ENCODE measurements around the gene PAQR7. TPM values are rescaled to one million over a fixed set of nuclear protein-coding genes. Genes with fewer than 3 reads are reported as not detected.

Gene PAQR7
- total RNA-seq, 1 donor from 2014 or later, result 10.8 TPM

GRCh38 chr1:25899792-25900191 lies 24.3 kb upstream of the PAQR7 start:
- DNase-seq, result no peak
- H3K4me3 ChIP-seq, result no peak overlapping the region
- H3K9me3 ChIP-seq, result no peaks in the 10 kb centered on the region
- no peak overlapping the region for H3K27ac ChIP-seq
- no peak for TF ChIP-seq CTCF (IDR thresholded peaks at IDR 0.05)
- peaks cover 18% of the 10 kb centered on the region for H3K36me3 ChIP-seq
- ATAC-seq, result no peak
- intact Hi-C loops (cut with DNase I), result loop anchor here (5.0 kb wide), 1 partner anchor 98 kb away; the partner anchor contains the start of gene PAFAH2
- H3K4me1 ChIP-seq, result peaks cover 16% of the 10 kb centered on the region
- no peaks in the 10 kb centered on the region for H3K27me3 ChIP-seq

GRCh38 chr1:25898223-25899015 lies 22.9 kb upstream of the PAQR7 start:
- H3K36me3 ChIP-seq, result peaks cover 18% of the 10 kb centered on the region
- H3K27me3 ChIP-seq, result no peaks in the 10 kb centered on the region
- intact Hi-C loops (cut with DNase I), result loop anchor here (5.0 kb wide), 1 partner anchor 99 kb away; the partner anchor contains the start of gene PAFAH2
- peak; percentile 69 for ATAC-seq
- peaks cover 8% of the 10 kb centered on the region for H3K4me1 ChIP-seq
- no peak overlapping the region for H3K27ac ChIP-seq
- no peak overlapping the region for H3K4me3 ChIP-seq
- DNase-seq, result no peak
- no peaks in the 10 kb centered on the region for H3K9me3 ChIP-seq
- no peak for TF ChIP-seq CTCF (IDR thresholded peaks at IDR 0.05)

- no peak for TF ChIP-seq CTCF (IDR thresholded peaks at IDR 0.05)
- Histone ChIP-seq H3K4me1 (peaks cover 14% of the 10 kb centered on the region), H3K36me3 (peaks cover 18% of the 10 kb centered on the region), H3K4me3 (no peak overlapping the region), H3K9me3 (no peaks in the 10 kb centered on the region), H3K27me3 (no peaks in the 10 kb centered on the region), H3K27ac (no peak overlapping the region)
- intact Hi-C loops (cut with DNase I), result loop anchor here (5.0 kb wide), 1 partner anchor 100 kb away; the partner anchor contains the start of gene PAFAH2
- ATAC-seq, result peak; percentile 4
- no peak for DNase-seq
Measured at GRCh38 chr1:25897754-25898153, 22.2 kb upstream of the PAQR7 start.

GRCh38 chr1:25896266-25896665 lies 20.8 kb upstream of the PAQR7 start:
- intact Hi-C loops (cut with DNase I), result loop anchor here (5.0 kb wide), 1 partner anchor 101 kb away; the partner anchor contains the start of gene PAFAH2

DNA sequence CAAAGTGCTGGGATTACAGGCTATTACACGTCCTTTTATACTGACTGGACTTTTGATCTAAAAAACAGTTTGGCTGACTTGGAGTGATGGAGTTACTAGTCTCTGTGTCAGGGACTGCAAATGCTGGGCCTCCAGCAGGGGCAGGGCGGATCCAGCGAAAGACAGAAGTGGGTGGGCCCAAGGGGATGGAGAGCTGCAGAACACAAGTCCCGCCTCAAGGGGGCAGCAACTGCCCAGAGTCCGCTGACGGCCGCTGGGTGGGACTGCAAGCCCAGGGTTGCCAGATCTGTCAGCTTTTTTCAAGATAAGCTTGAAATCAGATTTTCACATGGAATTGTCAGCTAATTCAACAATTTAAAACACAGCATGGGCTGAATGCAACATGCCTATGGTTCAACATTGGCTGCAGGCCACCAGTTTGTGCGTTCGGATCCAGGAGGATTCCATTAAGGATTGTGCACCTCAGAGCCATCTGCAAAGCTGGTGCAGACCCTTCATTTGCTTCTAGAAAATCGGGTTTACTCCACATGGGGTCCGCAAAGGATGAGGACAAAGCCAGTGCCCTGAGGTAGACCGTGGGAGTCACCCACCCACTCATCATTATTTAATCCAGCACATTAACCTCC lies 20.0 kb upstream of the PAQR7 start:
- TF ChIP-seq CTCF (IDR thresholded peaks at IDR 0.05), result peak; percentile 98
- H3K4me1 ChIP-seq, result peaks cover 30% of the 10 kb centered on the region
- DNase-seq (peak; percentile 93), ATAC-seq (peak; percentile 97)
- intact Hi-C loops (cut with DNase I), result loop anchor here (5.0 kb wide), 1 partner anchor 102 kb away; the partner anchor contains the start of gene PAFAH2
- H3K36me3 ChIP-seq, result peaks cover 9% of the 10 kb centered on the region
- H3K27me3 ChIP-seq, result no peaks in the 10 kb centered on the region
- H3K4me3 ChIP-seq, result no peak overlapping the region
- no peak overlapping the region for H3K27ac ChIP-seq
- no peaks in the 10 kb centered on the region for H3K9me3 ChIP-seq

More at GRCh38 chr1:25896266-25896665, 20.8 kb upstream of the PAQR7 start:
- Histone ChIP-seq H3K4me1 (peaks cover 26% of the 10 kb centered on the region), H3K27ac (no peak overlapping the region), H3K36me3 (peaks cover 17% of the 10 kb centered on the region), H3K9me3 (no peaks in the 10 kb centered on the region), H3K27me3 (no peaks in the 10 kb centered on the region), H3K4me3 (no peak overlapping the region)
- no peak for TF ChIP-seq CTCF (IDR thresholded peaks at IDR 0.05)
- DNase-seq (no peak), ATAC-seq (no peak)

Measured in upper lobe of right lung (tissue), 1 donor.